ENCODE data around the gene MYO5C. TPM values are rescaled to one million over a fixed set of nuclear protein-coding genes. Genes with fewer than 3 reads are reported as not detected.

Gene MYO5C
- total and polyA plus RNA-seq, 2 donors (not counting 3 experiments of a cell fraction or from before 2014, with no cell fraction given) = 7.5 to 19.4 TPM

DNA sequence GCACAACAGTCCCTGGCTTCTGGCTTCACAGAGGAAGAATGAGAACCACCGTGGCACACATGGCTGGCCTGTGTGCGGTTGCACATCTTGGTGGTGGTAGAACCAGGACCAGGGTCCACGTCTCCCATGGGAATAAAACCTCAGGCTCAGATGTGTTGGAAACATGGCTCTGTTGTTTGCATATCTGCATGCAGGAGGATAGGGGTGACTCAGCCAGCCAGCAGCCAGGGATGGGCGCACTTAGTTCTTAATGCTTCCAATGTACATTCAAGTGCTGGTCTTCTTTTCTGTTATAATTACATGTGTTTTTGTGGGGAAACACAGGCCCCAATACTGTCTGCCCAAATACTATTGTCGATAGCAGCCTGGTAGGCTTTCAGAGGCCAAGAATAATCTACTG is 147.2 kb downstream of the MYO5C start:
- ChIA-PET POLR2A (no interaction called here), CTCF (interaction anchor here (1.3 kb wide), 1 partner anchor 8 kb away, joined by 3 read pairs; no protein-coding TSS in a partner anchor)
- DNase-seq (ENCODE audit: low read depth, low spot score) (no peak), FAIRE-seq (no peak)
- BruUV-seq (replicated peaks) = no TSS peak
- Histone ChIP-seq H4K20me1 (replicated peaks; ENCODE audit: control insufficient read depth, extremely low read depth, insufficient read depth, low read length) (no peaks in the 10 kb centered on the region), H3K9me3 (replicated peaks; ENCODE audit: control insufficient read depth, insufficient read depth, low read length) (no peaks in the 10 kb centered on the region), H3K9ac (replicated peaks; ENCODE audit: extremely low read depth, insufficient read depth, low read length) (no peak overlapping the region), H3K4me3 (replicated peaks in 1 of 3; ENCODE audit: insufficient read depth in 1 of 3, low read depth in 1 of 3, low read length in 3 of 3) (no peak overlapping the region), H3K9me1 (replicated peaks; ENCODE audit: control insufficient read depth, extremely low read depth, insufficient read depth, low read length) (no peaks in the 10 kb centered on the region), H3K27me3 (ENCODE audit: control insufficient read depth in 2 of 2, insufficient read depth in 2 of 2, low read length in 2 of 2) (no peaks in the 10 kb centered on the region), H3K4me2 (ENCODE audit: insufficient read depth, low read length) (no peak overlapping the region), H3K4me1 (ENCODE audit: control insufficient read depth, extremely low read depth, insufficient read depth, low read length) (peaks cover 6% of the 10 kb centered on the region), H3K79me2 (ENCODE audit: control insufficient read depth, insufficient read depth, low read length) (no peaks in the 10 kb centered on the region), H3K36me3 (ENCODE audit: control insufficient read depth in 2 of 2, extremely low read depth in 1 of 2, insufficient read depth in 2 of 2, low read length in 2 of 2) (peaks cover 0 to 7% of the 10 kb centered on the region in 2 experiments), H2AFZ (ENCODE audit: low read depth, low read length) (no peak overlapping the region), H3K27ac (ENCODE audit: insufficient read depth, low read depth, low read length) (no peak overlapping the region)
- dilution Hi-C loops (cut with MboI; ENCODE audit: extremely low pct_ligation_motif_present, low sequenced_read_pairs) = no loop called here
- intact Hi-C loops (cut with micrococcal nuclease) = no loop called here
- TF ChIP-seq EZH2 (IDR thresholded peaks at IDR 0.05; ENCODE audit: borderline replicate concordance, low read depth, low read length, severe bottlenecking) = no peak
- no peak for TF ChIP-seq MAX (IDR thresholded peaks at IDR 0.05; ENCODE audit: insufficient read depth, insufficient read length)
- no peak for TF ChIP-seq POLR2AphosphoS5 (IDR thresholded peaks at IDR 0.05; ENCODE audit: insufficient read depth, low read depth, low read length)
- no peak for TF ChIP-seq FOS (IDR thresholded peaks at IDR 0.05; ENCODE audit: borderline replicate concordance, insufficient read depth, low read length)
- no peak for TF ChIP-seq GATA2 (IDR thresholded peaks at IDR 0.05; ENCODE audit: insufficient read depth, insufficient read length, low read depth, low read length)
- TF ChIP-seq JUN (IDR thresholded peaks at IDR 0.05; ENCODE audit: borderline replicate concordance, insufficient read depth, insufficient read length, low read depth) = no peak
- TF ChIP-seq MYC (IDR thresholded peaks at IDR 0.05; ENCODE audit: low read depth, low read length) = no peak
- TF ChIP-seq, protein P1, sequence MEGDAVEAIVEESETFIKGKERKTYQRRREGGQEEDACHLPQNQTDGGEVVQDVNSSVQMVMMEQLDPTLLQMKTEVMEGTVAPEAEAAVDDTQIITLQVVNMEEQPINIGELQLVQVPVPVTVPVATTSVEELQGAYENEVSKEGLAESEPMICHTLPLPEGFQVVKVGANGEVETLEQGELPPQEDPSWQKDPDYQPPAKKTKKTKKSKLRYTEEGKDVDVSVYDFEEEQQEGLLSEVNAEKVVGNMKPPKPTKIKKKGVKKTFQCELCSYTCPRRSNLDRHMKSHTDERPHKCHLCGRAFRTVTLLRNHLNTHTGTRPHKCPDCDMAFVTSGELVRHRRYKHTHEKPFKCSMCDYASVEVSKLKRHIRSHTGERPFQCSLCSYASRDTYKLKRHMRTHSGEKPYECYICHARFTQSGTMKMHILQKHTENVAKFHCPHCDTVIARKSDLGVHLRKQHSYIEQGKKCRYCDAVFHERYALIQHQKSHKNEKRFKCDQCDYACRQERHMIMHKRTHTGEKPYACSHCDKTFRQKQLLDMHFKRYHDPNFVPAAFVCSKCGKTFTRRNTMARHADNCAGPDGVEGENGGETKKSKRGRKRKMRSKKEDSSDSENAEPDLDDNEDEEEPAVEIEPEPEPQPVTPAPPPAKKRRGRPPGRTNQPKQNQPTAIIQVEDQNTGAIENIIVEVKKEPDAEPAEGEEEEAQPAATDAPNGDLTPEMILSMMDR (IDR thresholded peaks at IDR 0.05; ENCODE audit: extremely low read depth in 1 of 2, insufficient read depth in 1 of 2, low read depth in 1 of 2, low read length in 2 of 2) = no peak
- TF ChIP-seq POLR2A (IDR thresholded peaks at IDR 0.05; ENCODE audit: low read depth, low read length) = no peak
